NCI-H510A (cell line): ENCODE results near the gene ST3GAL3.
"Not testable (repeated sequence)": the region's sequence is repeated elsewhere in the genome, so short reads cannot be mapped to it uniquely, and the experiment has no call there.

Experiments used
- DNase-seq: peaks from one replicate; lab custom pipeline; 2025; lab: John Stamatoyannopoulos, UW

Gene ST3GAL3

DNA sequence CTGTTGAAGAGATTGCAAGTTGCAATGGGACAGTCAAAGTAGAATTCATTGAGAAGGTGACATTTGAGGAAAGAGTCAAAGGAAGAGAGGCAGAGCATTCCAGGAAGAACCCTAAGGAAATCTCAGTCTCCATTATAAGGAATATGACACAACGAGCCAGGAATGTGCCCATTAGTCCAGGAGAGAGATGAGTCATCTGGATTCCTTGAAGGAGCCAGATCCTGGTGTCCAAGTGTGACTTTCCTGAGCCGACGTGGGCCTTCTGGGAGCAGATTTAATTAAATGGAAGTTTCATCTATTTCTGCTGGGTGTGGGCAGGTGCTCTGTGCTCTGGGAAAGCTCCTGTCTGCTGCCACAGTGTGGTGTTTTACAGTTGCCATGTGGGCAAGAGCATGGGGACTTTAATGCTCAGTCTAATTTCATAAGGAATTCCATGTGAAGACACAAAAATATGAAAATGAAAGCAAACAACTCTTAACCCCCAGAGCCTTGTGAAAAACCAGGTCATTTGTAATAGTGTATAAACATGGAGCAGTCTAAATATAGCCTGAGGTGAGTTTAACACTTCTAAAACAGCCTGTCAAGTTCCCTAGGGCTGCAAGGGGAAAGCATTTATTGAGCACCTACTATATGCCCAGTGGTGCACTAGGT lies 114.8 kb downstream of the ST3GAL3 start:
- no peak for DNase-seq

GRCh38 chr1:43824795-43825194 lies 117.5 kb downstream of the ST3GAL3 start:
- no peak for DNase-seq

DNA sequence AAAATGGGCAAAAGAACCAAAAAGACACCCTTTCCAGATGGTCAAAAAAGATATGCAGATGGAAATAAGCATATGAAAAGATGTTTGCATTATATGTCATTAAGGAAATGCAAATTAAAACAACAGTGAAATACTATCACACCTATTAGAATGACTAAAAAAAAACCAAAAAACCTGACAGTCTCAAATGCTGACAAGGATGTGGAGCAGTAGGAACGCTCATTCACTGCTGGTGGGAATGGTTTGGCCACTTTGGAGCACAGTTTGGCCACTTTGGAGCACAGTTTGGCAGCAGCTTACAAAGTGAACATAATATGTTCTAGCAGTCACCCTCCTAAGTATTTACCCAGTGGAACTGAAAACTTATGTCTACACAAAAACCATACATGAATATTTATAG lies 121.2 kb downstream of the ST3GAL3 start:
- DNase-seq: no peak

GRCh38 chr1:43830802-43831201 lies 123.5 kb downstream of the ST3GAL3 start:
- DNase-seq: no peak

GRCh38 chr1:43831851-43832250 lies 124.5 kb downstream of the ST3GAL3 start:
- no peak for DNase-seq

- no peak for DNase-seq
Observed at GRCh38 chr1:43832255-43832654, 124.9 kb downstream of the ST3GAL3 start.

GRCh38 chr1:43832998-43833397 lies 125.7 kb downstream of the ST3GAL3 start:
- no peak for DNase-seq

DNA sequence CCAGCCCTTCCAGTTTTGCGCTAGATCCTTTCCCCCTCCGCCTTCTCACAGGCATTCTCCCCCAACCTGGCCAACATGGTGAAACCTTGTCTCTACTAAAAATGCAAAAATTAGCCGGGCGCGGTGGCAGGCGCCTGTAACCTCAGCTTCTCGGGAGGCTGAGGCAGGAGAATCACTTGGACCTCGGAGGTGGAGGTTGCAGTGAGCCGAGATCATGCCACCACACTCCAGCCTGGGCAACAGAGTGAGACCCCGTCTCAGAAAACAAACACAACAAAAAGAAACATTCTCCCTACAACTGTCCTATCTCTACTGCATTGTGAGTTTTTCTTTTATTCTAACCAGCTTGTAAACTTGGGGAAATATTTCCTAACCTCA lies 126.6 kb downstream of the ST3GAL3 start:
- not testable (repeated sequence) for DNase-seq

DNA sequence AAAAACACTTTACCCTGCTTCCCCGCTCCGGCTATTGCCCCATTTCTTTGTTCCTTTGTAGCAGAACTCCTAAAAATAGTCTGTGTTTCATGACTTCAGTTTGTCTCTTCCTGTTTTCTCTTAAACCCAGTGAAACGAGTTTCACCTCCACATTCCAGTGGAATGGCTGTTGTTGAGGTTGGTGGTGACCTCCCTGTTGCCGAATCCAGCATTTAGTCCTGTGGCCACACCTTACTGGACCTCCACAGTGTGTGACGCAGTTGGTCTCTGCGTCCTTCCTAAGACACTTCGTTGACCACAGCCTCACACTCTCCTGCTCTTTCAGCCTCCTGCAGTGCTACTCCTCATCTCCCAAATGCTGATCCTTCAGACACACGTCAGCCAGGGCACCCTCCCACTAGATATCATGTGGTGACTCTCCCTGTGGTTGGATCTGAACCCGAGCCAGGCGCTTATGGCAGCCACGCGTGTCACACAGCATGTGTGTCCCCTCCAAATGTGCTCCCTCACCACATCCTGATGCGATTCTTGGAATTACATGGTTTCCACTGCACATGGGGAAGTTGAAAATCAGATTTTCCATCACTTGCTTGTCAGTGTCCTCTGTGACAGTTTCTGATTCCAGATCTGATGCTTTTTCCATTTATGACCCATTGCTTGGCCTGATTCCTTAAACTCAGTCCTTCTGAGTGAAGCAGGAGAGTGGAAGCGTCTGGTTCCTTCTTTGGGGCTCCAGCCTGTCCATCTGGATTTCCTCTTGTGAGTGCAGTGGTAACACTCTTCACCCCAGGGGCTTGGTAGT lies 127.1 kb downstream of the ST3GAL3 start:
- no peak for DNase-seq

- no peak for DNase-seq
Observed at GRCh38 chr1:43835082-43836021, 128.0 kb downstream of the ST3GAL3 start.

DNA sequence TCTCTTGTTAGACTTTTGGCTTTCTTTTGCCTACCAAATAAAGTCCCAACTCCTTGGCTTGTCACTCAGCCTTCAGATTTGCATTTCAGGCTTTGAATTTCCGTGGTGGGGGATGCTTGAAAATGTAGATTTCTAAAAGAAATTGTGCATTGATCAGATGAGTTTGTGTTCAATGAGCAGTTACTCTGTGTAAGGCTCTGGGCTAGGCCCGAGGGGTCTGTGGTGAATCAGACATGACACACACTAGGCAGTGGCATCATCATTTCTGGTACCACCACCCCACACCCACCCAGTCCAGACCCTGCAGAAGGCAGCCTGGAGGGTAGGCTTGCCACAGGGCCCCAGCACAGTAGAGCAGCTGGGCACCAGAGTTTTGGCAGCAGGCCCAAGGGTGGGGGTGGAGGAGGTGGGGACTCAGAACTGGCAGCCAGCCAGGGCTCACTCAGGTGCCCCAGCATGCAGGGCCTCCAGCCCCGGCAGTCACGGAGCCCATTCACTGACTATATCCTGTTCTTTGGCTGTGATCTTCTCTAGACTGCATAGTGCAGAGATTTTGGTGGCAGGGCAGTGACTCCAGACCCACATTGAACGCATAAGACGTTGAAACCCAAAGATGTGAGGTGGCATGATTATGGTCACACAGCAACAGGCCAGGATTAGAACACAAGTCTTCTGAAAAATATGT lies 129.1 kb downstream of the ST3GAL3 start:
- peak; percentile 100 for DNase-seq

DNA sequence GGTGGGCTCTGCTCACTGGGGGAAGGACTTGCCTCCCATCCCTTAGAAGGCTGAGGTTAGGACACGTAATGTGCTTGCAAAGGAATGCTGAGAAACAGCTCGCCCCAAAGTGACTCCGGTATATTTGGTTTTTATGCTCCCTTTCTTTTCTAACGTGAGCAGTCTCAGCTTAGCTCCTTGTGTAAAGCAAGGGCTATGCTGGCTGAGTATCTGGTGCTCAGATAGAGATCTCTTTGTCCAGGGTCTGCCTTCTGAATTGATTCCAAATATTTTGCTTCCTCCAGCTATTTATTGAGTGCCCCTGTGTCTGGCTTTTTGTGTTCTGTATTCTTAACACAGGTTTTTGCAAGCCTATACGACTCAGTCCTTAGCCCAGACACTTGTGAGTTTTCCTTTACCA lies 131.7 kb downstream of the ST3GAL3 start:
- no peak for DNase-seq

DNA sequence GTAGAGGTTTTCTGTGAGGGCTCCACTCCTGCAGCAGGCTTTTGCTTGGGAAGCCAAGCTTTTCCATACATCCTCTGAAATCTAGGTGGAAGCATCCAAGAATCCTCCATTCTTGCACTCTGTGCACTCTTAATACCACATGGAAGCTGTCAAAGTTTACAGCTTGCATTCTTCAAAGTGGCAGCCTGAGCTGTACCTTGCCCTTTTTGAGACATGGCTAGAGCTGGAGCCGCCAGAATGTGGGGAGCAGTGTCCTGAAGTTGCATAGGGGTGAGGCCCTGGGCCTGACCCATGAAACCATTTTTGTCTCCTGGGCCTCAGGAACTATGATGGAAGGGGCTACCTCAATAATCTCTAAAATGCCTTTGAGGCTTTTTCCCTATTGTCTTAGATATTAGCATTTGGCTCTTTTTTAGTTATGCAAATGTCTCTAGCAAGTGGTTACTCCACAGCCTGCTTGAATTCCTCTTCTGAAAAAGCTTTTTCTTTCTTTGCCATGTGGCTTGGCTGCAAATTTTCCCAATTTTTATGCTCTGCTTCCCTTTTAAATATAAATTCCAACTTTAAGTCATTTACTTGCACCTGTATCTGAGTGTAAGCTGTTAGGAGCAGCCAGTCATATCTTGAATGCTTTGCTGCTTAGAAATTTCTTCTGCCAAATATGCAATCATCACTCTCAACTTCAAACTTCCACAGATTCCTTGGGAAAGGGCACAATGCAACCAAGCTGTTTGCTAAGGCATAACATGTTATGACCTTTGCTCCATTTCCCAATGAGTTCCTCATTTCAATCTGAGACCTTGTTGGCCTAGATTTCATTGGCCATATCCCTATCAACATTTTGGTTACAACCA lies 134.2 kb downstream of the ST3GAL3 start:
- DNase-seq: no peak

DNA sequence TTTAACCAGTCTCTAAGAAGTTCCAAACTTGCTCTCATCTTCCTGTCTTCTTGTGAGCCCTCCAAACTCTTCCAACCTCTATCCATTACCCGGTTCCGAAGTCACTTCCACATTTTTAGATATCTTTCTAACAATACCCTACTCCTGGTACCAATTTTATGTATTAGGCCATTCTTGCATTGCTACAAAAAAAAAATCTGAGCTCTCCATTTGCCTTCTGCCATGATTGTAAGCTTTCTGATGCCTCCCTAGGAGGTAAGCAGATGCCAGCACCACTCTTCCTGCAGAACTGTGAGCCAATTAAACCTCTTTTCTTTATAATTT lies 134.8 kb downstream of the ST3GAL3 start:
- DNase-seq: no peak

DNA sequence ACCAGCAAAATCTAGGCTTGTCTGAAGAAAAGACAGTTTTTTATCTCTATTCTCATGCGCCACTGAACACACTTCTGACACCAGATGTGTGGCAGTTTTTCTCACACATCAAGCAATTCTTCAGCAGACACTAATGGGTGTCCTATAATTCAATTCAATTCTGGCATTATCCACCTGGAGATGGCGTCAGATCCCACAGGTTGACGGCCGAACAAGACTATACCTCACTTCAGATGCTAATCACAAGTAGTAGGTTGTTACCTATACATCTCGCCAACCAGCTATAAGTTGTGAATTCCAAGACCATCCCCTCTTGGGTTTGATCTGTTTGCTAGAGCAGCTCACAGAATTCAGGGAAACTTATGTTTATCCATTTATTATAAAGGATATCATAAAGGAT lies 136.3 kb downstream of the ST3GAL3 start:
- DNase-seq: no peak

GRCh38 chr1:43844114-43844513 lies 136.8 kb downstream of the ST3GAL3 start:
- DNase-seq: no peak

DNA sequence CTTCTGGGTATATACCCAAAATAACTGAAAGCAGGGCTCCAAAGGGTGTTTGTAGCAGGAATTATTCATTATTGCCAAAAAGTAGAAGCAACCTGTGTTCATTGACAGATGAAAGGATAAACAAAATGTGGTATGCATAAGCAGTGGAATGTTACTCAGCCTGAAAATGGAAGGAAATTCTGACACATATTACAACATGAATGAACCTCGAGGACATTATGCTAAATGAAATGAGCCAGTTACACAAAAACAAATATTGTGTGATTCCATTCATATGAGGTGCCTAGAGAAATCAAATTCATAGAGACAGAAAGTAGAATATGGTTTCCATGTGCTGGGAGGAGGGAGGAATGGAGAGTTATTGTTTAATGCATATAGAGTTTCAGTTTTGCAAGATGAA lies 140.0 kb downstream of the ST3GAL3 start:
- no peak for DNase-seq

GRCh38 chr1:43847882-43848281 lies 140.5 kb downstream of the ST3GAL3 start:
- DNase-seq: no peak

DNA sequence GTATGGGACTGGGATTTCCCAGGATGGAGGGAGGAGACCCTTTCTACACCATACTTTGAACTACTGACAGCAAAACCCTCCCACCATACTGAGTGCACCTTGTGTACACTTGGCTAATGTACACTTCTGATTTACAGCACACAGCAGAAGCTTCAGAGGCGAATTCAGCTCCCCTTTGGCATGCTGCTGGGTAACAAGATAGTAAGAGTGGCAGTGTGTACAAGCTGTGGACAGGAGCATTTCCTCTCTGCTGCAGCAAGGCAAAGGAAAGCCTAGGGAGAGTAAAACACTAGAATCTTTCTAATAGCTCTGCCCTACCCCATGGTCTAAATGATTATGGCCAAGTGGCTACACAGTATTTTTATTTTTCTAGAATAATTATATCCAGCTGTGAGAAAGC lies 142.3 kb downstream of the ST3GAL3 start:
- DNase-seq: no peak

DNA sequence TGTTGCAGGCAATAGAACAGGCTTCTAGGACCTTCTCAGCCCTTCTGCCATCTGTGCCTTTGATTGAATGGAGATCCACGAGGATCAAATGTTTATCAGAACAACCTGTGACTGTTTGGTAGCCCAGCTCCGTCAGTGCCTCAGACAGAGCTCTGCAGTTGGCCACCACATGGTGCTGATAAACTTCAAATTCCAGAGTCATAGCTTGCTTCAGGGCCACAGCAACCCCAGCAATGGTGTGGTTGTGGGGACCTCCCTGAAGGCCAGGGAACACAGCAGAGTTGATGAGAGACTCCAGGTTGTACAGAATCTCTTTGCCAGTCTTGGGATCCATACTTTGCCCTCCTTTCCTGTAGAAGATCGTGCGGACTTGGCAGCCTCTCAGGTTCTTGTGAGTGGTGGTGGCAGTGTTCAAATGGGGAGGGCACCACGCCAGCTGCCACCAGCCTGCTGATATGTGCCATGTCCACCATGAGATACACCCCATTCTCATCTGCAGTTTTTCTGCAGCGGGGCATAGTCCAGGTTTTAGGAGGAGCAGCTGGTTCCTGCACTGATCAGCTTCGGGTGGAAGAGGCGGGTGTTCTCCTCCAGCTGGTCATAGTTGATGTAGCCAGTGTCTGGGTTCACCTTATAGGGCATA lies 143.4 kb downstream of the ST3GAL3 start:
- no peak for DNase-seq
